ENCODE results near the gene HTR3D. TPM values are rescaled to one million over a fixed set of nuclear protein-coding genes. Genes with fewer than 3 reads are reported as not detected.

HTR3D gene
- total and polyA plus RNA-seq, 2 of the 4 experiments (the other 2 are of a cell fraction) = not detected

DNA sequence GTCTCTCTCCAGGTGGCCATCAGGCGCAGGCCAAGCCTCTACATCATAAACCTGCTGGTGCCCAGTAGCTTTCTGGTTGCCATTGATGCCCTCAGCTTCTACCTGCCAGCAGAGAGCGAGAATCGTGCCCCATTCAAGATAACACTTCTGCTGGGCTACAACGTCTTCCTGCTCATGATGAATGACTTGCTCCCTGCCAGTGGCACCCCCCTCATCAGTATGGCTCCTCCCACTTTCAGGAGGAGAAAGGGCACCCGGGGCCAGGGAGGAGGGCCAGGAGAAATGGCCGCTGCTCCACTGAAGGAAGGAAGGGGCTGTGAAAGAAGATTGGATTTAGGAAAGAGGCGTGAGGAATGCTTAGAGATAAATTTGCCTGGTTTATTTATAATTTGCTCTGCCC, 27.9 kb downstream of the HTR3D start:
- DNase-seq (no peak), ATAC-seq (ENCODE audit: low read depth) (no peak)
- Histone ChIP-seq H3K4ac (ENCODE audit: low read depth, low read length) (no peak overlapping the region), H4K8ac (ENCODE audit: low read depth in 2 of 2, low read length in 2 of 2) (no peak overlapping the region), H2AK5ac (ENCODE audit: low read depth, low read length) (no peak overlapping the region), H3K18ac (ENCODE audit: low read depth, low read length) (no peak overlapping the region), H2BK120ac (ENCODE audit: low read depth, low read length) (no peak overlapping the region), H2BK20ac (ENCODE audit: low read depth, low read length) (no peak overlapping the region), H3K4me1 (ENCODE audit: control insufficient read depth, insufficient read depth, low read length) (no peaks in the 10 kb centered on the region), H2AFZ (replicated peaks; ENCODE audit: low read length, poor library complexity) (no peak overlapping the region), H2BK5ac (ENCODE audit: low read depth, low read length, poor library complexity, severe bottlenecking) (no peak overlapping the region), H3K36me3 (ENCODE audit: control insufficient read depth, insufficient read depth, low read length) (no peaks in the 10 kb centered on the region), H3K56ac (ENCODE audit: extremely low read depth, insufficient read depth, low read length) (no peak overlapping the region), H3K4me3 (ENCODE audit: insufficient read depth, low read depth, low read length) (no peak overlapping the region), H3K14ac (replicated peaks; ENCODE audit: low read depth, low read length) (no peak overlapping the region), H3K9me3 (ENCODE audit: control insufficient read depth, insufficient read depth, low read length) (no peaks in the 10 kb centered on the region), H2AK9ac (replicated peaks; ENCODE audit: low read depth, low read length, poor library complexity) (no peak overlapping the region), H3K27ac (ENCODE audit: insufficient read depth, low read length) (no peak overlapping the region), H4K20me1 (ENCODE audit: insufficient read depth, low read length) (no peaks in the 10 kb centered on the region), H4K91ac (ENCODE audit: insufficient read depth, low read depth, low read length) (no peak overlapping the region), H3K79me1 (ENCODE audit: low read depth in 1 of 2, low read length in 2 of 2) (no peaks in the 10 kb centered on the region), H3K4me2 (ENCODE audit: low read depth, low read length) (no peak overlapping the region), H3K27me3 (ENCODE audit: control insufficient read depth, insufficient read depth, low read length) (peaks cover 19% of the 10 kb centered on the region), H4K5ac (ENCODE audit: low read depth, low read length) (no peak overlapping the region), H2BK15ac (ENCODE audit: low read depth, low read length) (no peak overlapping the region), H3K9ac (ENCODE audit: low read depth, low read length) (no peak overlapping the region), H3K9me1 (ENCODE audit: insufficient read depth, low read length) (no peaks in the 10 kb centered on the region), H3K23ac (ENCODE audit: low read depth, low read length) (no peak overlapping the region)
- WGBS, 2 experiments (ENCODE audit: extremely low coverage in 2 of 2, insufficient read length in 1 of 2) = 46% methylated on average over 2 of the region's 7 CpGs; no CpG with 5 or more reads in 1 of the 2 experiments
- no TSS peak for BruUV-seq (replicated peaks)
- in situ Hi-C loops (cut with MboI; ENCODE audit: low sequenced_read_pairs) = no loop called here
- intact Hi-C loops (cut with micrococcal nuclease) = no loop called here
- POLR2A ChIA-PET (ENCODE audit: unreplicated experiment) = interaction anchor here (0.5 kb wide), 1 partner anchor 1345 kb away, joined by 3 read pairs; no protein-coding TSS in a partner anchor
- dilution Hi-C loops (cut with HindIII; ENCODE audit: low sequenced_read_pairs, unreplicated experiment) = no loop called here
- CTCF ChIA-PET = no interaction called here
- TF ChIP-seq MAFK (IDR thresholded peaks at IDR 0.05; ENCODE audit: low read depth, low read length) (no peak), NFE2L2 (IDR thresholded peaks at IDR 0.05; ENCODE audit: low read depth, low read length) (no peak), FOS (IDR thresholded peaks at IDR 0.05; ENCODE audit: low read depth, low read length) (no peak), RCOR1 (IDR thresholded peaks at IDR 0.05; ENCODE audit: insufficient replicate concordance, low read length) (no peak), CHD1 (IDR thresholded peaks at IDR 0.05; ENCODE audit: low read depth, low read length) (no peak), MAZ (IDR thresholded peaks at IDR 0.05; ENCODE audit: borderline replicate concordance, low read depth, low read length) (no peak), MXI1 (IDR thresholded peaks at IDR 0.05; ENCODE audit: borderline replicate concordance, low read depth, low read length) (no peak), RFX5 (IDR thresholded peaks at IDR 0.05; ENCODE audit: low read depth, low read length) (no peak), BHLHE40 (IDR thresholded peaks at IDR 0.05; ENCODE audit: low read depth, low read length) (no peak)
- TF ChIP-seq, protein P1, sequence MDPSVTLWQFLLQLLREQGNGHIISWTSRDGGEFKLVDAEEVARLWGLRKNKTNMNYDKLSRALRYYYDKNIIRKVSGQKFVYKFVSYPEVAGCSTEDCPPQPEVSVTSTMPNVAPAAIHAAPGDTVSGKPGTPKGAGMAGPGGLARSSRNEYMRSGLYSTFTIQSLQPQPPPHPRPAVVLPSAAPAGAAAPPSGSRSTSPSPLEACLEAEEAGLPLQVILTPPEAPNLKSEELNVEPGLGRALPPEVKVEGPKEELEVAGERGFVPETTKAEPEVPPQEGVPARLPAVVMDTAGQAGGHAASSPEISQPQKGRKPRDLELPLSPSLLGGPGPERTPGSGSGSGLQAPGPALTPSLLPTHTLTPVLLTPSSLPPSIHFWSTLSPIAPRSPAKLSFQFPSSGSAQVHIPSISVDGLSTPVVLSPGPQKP (IDR thresholded peaks at IDR 0.05; ENCODE audit: borderline replicate concordance, low read depth, low read length) = no peak
